GM12878 (cell line): Measurements from ENCODE around the gene PITPNC1.

ENCODE experiments used
- BMI1 ChIP-seq: fragments of 450-650 bp; IDR thresholded peaks from 2 replicates; pipeline ENCODE4 v1.6.1; 2016; ENCODE audit warnings: mild to moderate bottlenecking, moderate library complexity, borderline replicate concordance
- CREB1 ChIP-seq: IDR thresholded peaks from 2 replicates; pipeline ENCODE4 v1.6.1; 2012; ENCODE audit warnings: low read depth, mild to moderate bottlenecking, inconsistent platforms
- CTCF ChIP-seq, 3 experiments: IDR thresholded peaks in 2 of 3; conservative IDR thresholded peaks in 1 of 3; 2 replicates each; pipeline ENCODE4 v1.5.1; 2011; ENCODE audit warnings: low read depth in 3 of 3, low read length in 3 of 3, mild to moderate bottlenecking in 3 of 3, control low read depth in 2 of 3, moderate library complexity in 2 of 3, inconsistent platforms in 1 of 3, mixed read lengths in 1 of 3; ENCODE audit not compliant: control insufficient read depth in 2 of 3, insufficient read depth in 1 of 3; ENCODE audit errors: extremely low read depth in 1 of 3
- PRDM15 ChIP-seq: fragments of 450-650 bp; formaldehyde crosslinking; IDR thresholded peaks from 2 replicates; pipeline ENCODE4 v1.4.0; 2020; ENCODE audit warnings: mild to moderate bottlenecking, moderate library complexity
- ZNF24 ChIP-seq: fragments of 450-650 bp; IDR thresholded peaks from 2 replicates; pipeline ENCODE4 v1.6.1; 2017; ENCODE audit warnings: antibody characterized with exemption, mild to moderate bottlenecking

GRCh38 chr17:67602974-67603373 lies 225.9 kb downstream of the PITPNC1 start:
- TF ChIP-seq BMI1: no peak
- no peak for TF ChIP-seq PRDM15 (CRISPR knock-in tag)
- TF ChIP-seq CREB1: no peak
- TF ChIP-seq ZNF24: no peak
- TF ChIP-seq CTCF (IDR thresholded peaks at IDR 0.05 in 2 of 3, conservative IDR thresholded peaks at IDR 0.05 in 1 of 3; ENCODE audit: control insufficient read depth in 2 of 3, extremely low read depth in 1 of 3, insufficient read depth in 1 of 3, low read depth in 3 of 3, low read length in 3 of 3): peak; percentile 70 to 87 (median 73); a peak in 5 of 6 replicates
